Activated CD4-positive, alpha-beta T cell treated with anti-CD3 and anti-CD28 coated beads, Interleukin-2, amount 50 U/mL, for 1 hour (primary cell): ENCODE measurements around the gene GOLGA8K.
"Not testable (repeated sequence)": the region's sequence is repeated elsewhere in the genome, so short reads cannot be mapped to it uniquely, and the experiment has no call there.

ENCODE experiments used
- DNase-seq: peaks from one replicate; pipeline ENCODE4 v3.0.0-alpha.2; 2020

Gene GOLGA8K

GRCh38 chr15:32352748-32353147 lies 50.3 kb downstream of the GOLGA8K start:
- DNase-seq = not testable (repeated sequence)

GRCh38 chr15:32350563-32351220 lies 52.4 kb downstream of the GOLGA8K start:
- DNase-seq = not testable (repeated sequence)

GRCh38 chr15:32347037-32347436 lies 56.1 kb downstream of the GOLGA8K start:
- DNase-seq = not testable (repeated sequence)

DNA sequence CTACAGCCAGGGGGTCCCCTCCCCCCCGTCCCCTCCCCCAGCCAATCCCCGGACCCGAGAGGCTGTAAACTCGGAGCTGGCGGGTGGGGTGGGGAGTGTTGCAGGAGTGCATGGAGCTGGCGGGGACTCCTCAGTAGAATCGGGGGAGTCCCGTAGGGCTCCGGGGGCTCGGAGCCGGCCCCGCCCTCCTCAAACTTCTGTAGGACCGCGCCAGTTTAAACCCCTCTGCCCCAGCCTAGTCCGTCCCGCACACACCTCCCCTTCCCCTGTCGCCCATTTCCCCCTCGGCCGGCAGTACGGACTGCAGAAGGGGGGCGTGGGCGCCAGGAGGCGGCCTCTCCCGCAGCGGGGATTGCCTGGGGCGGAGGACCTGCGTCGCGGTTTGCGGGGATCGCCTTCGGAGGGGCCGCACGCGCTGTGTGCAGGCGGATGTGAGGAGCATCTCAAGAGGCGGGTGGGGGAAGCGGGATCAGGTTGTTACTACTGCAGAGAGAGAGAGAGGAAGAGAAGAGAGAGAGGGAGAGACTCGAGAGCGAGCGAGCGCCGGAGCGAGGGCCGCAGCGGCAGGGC lies 57.0 kb downstream of the GOLGA8K start:
- not testable (repeated sequence) for DNase-seq

DNA sequence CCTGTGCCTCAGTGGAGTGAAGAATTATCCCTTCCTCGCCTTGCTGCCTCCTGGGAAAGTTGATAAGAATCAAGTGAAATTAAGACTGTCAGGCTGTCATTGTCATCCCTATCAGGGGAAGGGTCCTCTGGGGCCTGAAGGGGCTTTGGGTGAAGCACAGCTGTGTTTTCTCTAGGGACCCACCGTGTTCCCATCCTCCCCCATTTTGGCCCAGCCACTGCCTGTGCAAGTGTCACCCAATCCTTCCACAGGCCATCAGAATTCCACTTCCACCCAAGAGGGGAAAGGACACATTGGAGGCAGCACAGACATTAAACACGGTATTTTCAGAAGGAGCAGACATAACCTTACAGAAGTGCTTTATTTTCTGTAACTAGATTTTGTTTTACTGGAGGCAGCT lies 59.2 kb downstream of the GOLGA8K start:
- DNase-seq = not testable (repeated sequence)
